Measurements from ENCODE around the gene CADPS2.

GRCh38 chr7:122337011-122337410 is 549.2 kb downstream of the CADPS2 start:
- TF ChIP-seq CTCF (IDR thresholded peaks at IDR 0.05; ENCODE audit: low read length) (no peak), EZH2 (IDR thresholded peaks at IDR 0.05; ENCODE audit: borderline replicate concordance, low read length) (no peak)
